Mesothelial cell of epicardium (in vitro differentiated cells): Measurements from ENCODE around the gene ZNF248. TPM values are rescaled to one million over a fixed set of nuclear protein-coding genes. Genes with fewer than 3 reads are reported as not detected.
A peak's percentile ranks its signal among the peaks of the same experiment; 100 is the strongest.

ENCODE experiments used
- DNase-seq, 2 experiments: peaks; one replicate each; pipeline ENCODE4 v3.0.0; 2021; ENCODE audit warnings: low spot score in 2 of 2; ENCODE audit not compliant: unreplicated experiment in 2 of 2
- H3K27ac Mint-ChIP-seq: 2 replicates; pipeline ENCODE4 v1.8.0; 2021; ENCODE audit warnings: mixed read lengths
- H3K27me3 Mint-ChIP-seq: 2 replicates; pipeline ENCODE4 v1.8.0; 2021; ENCODE audit warnings: low read depth, mixed read lengths
- H3K36me3 Mint-ChIP-seq: 2 replicates; pipeline ENCODE4 v1.8.0; 2021; ENCODE audit warnings: mixed read lengths
- H3K4me1 Mint-ChIP-seq: 2 replicates; pipeline ENCODE4 v1.8.0; 2021; ENCODE audit warnings: mixed read lengths
- H3K4me3 Mint-ChIP-seq: 2 replicates; pipeline ENCODE4 v1.8.0; 2021; ENCODE audit warnings: mild to moderate bottlenecking, moderate library complexity, mixed read lengths
- H3K9me3 Mint-ChIP-seq: 2 replicates; pipeline ENCODE4 v1.8.0; 2021; ENCODE audit warnings: mixed read lengths
- total RNA-seq: library from RNA; stranded (reverse); gene quantifications from 3 replicates; pipeline ENCODE4 v1.2.1, GENCODE V29; 2021
- TF ChIP-seq, protein P1 (sequence below): fragments of 200-600 bp; sonication (generic); IDR thresholded peaks from one replicate; pipeline ENCODE4 v1.5.0; 2021; ENCODE audit warnings: antibody characterized with exemption; ENCODE audit not compliant: unreplicated experiment

The ZNF248 gene
- 14.5 to 16.3 TPM (median 15.8 TPM) in 3 replicates for total RNA-seq

DNA sequence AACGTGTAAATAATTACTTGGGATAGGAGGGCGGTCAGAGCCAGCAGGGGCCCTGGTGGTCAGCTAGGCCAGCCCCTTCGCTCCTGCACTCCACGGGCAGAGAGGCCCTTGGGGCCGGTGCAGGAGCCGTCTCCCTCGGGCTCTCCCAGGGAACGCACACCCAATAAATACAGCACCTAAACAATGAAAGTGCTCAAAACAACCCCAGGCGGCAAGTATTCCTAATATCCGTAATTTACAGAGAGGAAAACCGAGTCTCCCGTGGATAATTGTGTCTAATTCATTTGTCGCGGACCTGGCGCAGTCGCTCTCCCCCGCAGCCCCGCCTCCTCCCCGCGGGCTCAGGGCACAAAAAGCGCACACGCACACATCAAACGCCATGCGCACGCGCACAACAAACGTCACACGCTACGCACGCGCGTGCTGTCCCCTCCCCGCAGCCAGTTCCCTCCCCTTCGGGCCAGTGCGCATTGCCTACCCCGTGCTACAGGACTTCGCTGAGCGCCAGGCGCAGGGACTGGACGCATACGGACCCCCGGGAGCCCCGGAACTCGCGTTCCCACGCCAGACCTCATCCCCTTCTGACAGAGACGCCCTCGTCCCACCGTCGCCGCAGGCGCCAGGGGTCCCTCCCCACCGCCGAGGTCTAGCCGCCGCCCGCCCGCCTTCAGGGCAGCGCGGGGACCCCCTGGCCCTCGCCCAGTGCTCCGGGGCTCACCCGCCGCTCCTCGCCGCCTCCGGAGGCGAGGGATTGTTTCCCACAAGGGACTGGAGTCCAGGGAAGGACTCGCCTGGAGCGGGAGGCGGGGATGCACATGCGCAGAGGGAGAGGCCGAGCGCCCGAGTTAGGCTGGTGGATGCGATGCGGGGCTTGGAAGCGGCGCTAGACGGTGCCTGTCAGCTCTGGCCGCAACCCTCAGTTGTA lies at the start of gene ZNF248:
ZNF248 (minus strand) TSS at position 324 of the 925 bp plus-strand sequence. CDS start 1,300 bp downstream, outside the sequence.
- peaks cover 9% of the 10 kb centered on the region for H3K36me3 Mint-ChIP-seq
- peak within 1 kb of the TSS; percentile 86 for H3K4me3 Mint-ChIP-seq
- H3K4me1 Mint-ChIP-seq = peaks cover 22% of the 10 kb centered on the region
- TF ChIP-seq, protein P1, sequence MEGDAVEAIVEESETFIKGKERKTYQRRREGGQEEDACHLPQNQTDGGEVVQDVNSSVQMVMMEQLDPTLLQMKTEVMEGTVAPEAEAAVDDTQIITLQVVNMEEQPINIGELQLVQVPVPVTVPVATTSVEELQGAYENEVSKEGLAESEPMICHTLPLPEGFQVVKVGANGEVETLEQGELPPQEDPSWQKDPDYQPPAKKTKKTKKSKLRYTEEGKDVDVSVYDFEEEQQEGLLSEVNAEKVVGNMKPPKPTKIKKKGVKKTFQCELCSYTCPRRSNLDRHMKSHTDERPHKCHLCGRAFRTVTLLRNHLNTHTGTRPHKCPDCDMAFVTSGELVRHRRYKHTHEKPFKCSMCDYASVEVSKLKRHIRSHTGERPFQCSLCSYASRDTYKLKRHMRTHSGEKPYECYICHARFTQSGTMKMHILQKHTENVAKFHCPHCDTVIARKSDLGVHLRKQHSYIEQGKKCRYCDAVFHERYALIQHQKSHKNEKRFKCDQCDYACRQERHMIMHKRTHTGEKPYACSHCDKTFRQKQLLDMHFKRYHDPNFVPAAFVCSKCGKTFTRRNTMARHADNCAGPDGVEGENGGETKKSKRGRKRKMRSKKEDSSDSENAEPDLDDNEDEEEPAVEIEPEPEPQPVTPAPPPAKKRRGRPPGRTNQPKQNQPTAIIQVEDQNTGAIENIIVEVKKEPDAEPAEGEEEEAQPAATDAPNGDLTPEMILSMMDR = no peak
- H3K9me3 Mint-ChIP-seq = peaks cover 38% of the 10 kb centered on the region
- peak within 1 kb of the TSS; percentile 94 for H3K27ac Mint-ChIP-seq
- DNase-seq = peak; percentile 81 to 87
- H3K27me3 Mint-ChIP-seq = no peaks in the 10 kb centered on the region

DNA sequence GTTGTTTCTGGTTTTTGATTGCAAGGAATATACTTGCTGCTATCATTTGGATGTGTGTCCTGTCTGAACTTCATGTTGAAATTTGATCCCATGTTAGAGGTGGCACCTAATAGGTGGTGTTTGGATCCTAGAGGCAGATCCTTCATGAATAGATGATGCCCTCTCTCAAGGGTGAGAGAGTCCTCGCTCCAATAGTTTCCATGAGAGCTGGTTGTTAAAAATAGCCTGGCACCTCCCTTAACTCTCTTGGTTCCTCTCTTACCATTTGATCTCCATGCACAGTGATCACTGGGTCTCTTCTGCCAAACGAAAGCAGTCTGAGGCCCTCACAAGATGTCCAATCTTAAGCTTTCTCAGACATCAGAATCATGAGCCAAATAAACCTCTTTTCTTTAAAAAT lies 49.0 kb upstream of the ZNF248 start:
- Mint-ChIP-seq H3K4me1 (no peaks in the 10 kb centered on the region), H3K27me3 (no peaks in the 10 kb centered on the region), H3K36me3 (no peaks in the 10 kb centered on the region), H3K4me3 (no peak overlapping the region), H3K27ac (no peak overlapping the region), H3K9me3 (peaks cover 55% of the 10 kb centered on the region)
- TF ChIP-seq, protein P1 = no peak
- no peak for DNase-seq

DNA sequence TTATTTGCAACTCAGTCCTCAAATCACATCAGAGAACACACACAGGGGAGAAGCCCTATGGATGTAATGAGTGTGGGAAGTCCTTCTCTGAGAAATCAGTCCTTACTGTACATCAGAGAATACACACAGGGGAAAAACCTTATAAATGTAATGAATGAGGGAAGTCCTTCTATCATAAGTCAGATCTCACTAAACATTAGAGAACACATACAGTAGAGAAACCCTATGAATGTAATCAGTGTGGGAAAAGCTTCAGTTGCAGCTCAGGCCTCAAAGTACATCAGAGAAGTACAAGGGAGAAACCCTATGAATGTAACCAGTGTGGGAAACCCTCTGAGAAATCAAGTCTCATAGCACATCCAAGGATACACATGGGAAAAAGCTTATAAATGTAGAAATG lies 39.0 kb upstream of the ZNF248 start:
- TF ChIP-seq, protein P1 = no peak
- peaks cover 46% of the 10 kb centered on the region for H3K9me3 Mint-ChIP-seq
- H3K4me1 Mint-ChIP-seq = no peaks in the 10 kb centered on the region
- H3K27me3 Mint-ChIP-seq = no peaks in the 10 kb centered on the region
- H3K36me3 Mint-ChIP-seq = no peaks in the 10 kb centered on the region
- no peak for DNase-seq
- no peak overlapping the region for H3K27ac Mint-ChIP-seq
- no peak overlapping the region for H3K4me3 Mint-ChIP-seq

DNA sequence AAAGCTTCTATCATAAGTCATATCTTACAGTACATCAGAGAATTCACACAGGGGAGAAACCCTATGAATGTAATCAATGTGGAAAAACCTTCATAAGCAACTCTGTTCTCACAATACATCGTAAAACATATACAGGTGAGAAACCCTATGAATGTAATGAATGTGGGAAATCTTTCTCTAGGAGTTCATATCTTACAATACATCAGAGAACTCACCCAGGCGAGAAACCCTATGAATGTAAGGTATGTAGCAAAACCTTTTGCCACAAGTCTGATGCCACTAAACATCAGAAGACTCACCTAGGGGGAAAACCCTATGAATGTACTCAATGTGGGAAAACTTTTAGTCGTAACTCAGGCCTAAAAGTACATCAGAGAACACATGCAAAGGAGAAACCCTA lies 38.3 kb upstream of the ZNF248 start:
- DNase-seq = no peak
- H3K4me1 Mint-ChIP-seq = no peaks in the 10 kb centered on the region
- H3K27ac Mint-ChIP-seq = no peak overlapping the region
- TF ChIP-seq, protein P1 = no peak
- no peak overlapping the region for H3K4me3 Mint-ChIP-seq
- H3K27me3 Mint-ChIP-seq = no peaks in the 10 kb centered on the region
- peaks cover 53% of the 10 kb centered on the region for H3K9me3 Mint-ChIP-seq
- H3K36me3 Mint-ChIP-seq = no peaks in the 10 kb centered on the region

- H3K27ac Mint-ChIP-seq = no peak overlapping the region
- H3K4me3 Mint-ChIP-seq = no peak overlapping the region
- no peak for DNase-seq
- H3K27me3 Mint-ChIP-seq = no peaks in the 10 kb centered on the region
- H3K9me3 Mint-ChIP-seq = peaks cover 73% of the 10 kb centered on the region
- no peaks in the 10 kb centered on the region for H3K4me1 Mint-ChIP-seq
- TF ChIP-seq, protein P1 = no peak
- H3K36me3 Mint-ChIP-seq = peaks cover 5% of the 10 kb centered on the region
Measured at GRCh38 chr10:37885850-37886249, 28.4 kb upstream of the ZNF248 start.
